Prostate gland (tissue), 2 donors: ENCODE measurements around the gene ITGA11.

Experiments used
- CTCF ChIP-seq, 4 experiments: fragments of 200-600 bp in 2 of 4; fragments of 450-650 bp in 2 of 4; sonication (generic) in 2 of 4; IDR thresholded peaks; 1 replicate in 3 of 4; 2 replicates in 1 of 4; pipeline ENCODE4 v1.5.1; 2016 to 2019; ENCODE audit warnings: antibody characterized with exemption in 4 of 4, mild to moderate bottlenecking in 2 of 4, moderate library complexity in 2 of 4
- POLR2AphosphoS5 ChIP-seq: sonication (generic); formaldehyde crosslinking; IDR thresholded peaks from one replicate; pipeline ENCODE4 v1.6.1; 2017; ENCODE audit warnings: antibody characterized with exemption

- no peak for TF ChIP-seq POLR2AphosphoS5
- no peak for TF ChIP-seq CTCF (IDR thresholded peaks at IDR 0.05)
Measured at GRCh38 chr15:68283401-68283800, 148.6 kb downstream of the ITGA11 start.
